Caco-2 (cell line): Measurements from ENCODE around the gene NFE2. TPM values are rescaled to one million over a fixed set of nuclear protein-coding genes. Genes with fewer than 3 reads are reported as not detected.

Experiments
- BruUV-seq: library from RNA; stranded (reverse); fragments of 400-500 nt; replicated peaks from 2 replicates; lab custom pipeline; 2021; lab: Mats Ljungman, UMichigan
- CTCF ChIA-PET: fragments of 300-600 bp; sonication (Branson Sonifier 250); formaldehyde crosslinking; loops from one replicate; lab custom pipeline; 2022; ENCODE audit warnings: antibody characterized with exemption; lab: Charles Lee
- POLR2A ChIA-PET: fragments of 300-600 bp; sonication (Branson Sonifier 250); formaldehyde crosslinking; loops from one replicate; lab custom pipeline; 2022; ENCODE audit warnings: antibody characterized with exemption; lab: Charles Lee
- DNase-seq, 2 experiments: peaks; one replicate each; pipeline versions ENCODE4 v3.0.0 to v3.0.0-alpha.2; 2020 to 2022
- H3K27me3 ChIP-seq: replicated peaks from 2 replicates; pipeline ENCODE4 v1.6.0; 2011; ENCODE audit warnings: low read length; ENCODE audit not compliant: control insufficient read depth, insufficient read depth
- H3K36me3 ChIP-seq: 2 replicates; pipeline ENCODE4 v1.5.1; 2011; ENCODE audit warnings: low read length; ENCODE audit not compliant: control insufficient read depth, insufficient read depth
- H3K4me1 ChIP-seq: fragments of 250-450 bp; sonication (Bioruptor Pico); 2 replicates; pipeline ENCODE4 v1.5.1; 2020; ENCODE audit warnings: mild to moderate bottlenecking
- H3K4me3 ChIP-seq: 2 replicates; pipeline ENCODE4 v1.5.1; 2011; ENCODE audit warnings: low read depth, mild to moderate bottlenecking, control low read depth, low read length
- H3K9me3 ChIP-seq: fragments of 250-450 bp; sonication (Bioruptor Pico); 2 replicates; pipeline ENCODE4 v1.5.1; 2020; ENCODE audit warnings: mild to moderate bottlenecking, moderate library complexity
- H3K27ac Mint-ChIP-seq: one replicate; pipeline ENCODE4 v1.8.0; 2022; ENCODE audit warnings: mixed read lengths; ENCODE audit not compliant: unreplicated experiment
- H3K27me3 Mint-ChIP-seq: one replicate; pipeline ENCODE4 v1.8.0; 2022; ENCODE audit warnings: mixed read lengths; ENCODE audit not compliant: insufficient read depth, unreplicated experiment
- H3K36me3 Mint-ChIP-seq: one replicate; pipeline ENCODE4 v1.8.0; 2022; ENCODE audit warnings: mild to moderate bottlenecking, mixed read lengths; ENCODE audit not compliant: insufficient read depth, unreplicated experiment
- H3K4me1 Mint-ChIP-seq: one replicate; pipeline ENCODE4 v1.8.0; 2022; ENCODE audit warnings: low read depth, mixed read lengths; ENCODE audit not compliant: unreplicated experiment
- H3K4me3 Mint-ChIP-seq: one replicate; pipeline ENCODE4 v1.8.0; 2022; ENCODE audit warnings: mild to moderate bottlenecking, moderate library complexity, mixed read lengths; ENCODE audit not compliant: unreplicated experiment
- H3K9me3 Mint-ChIP-seq: one replicate; pipeline ENCODE4 v1.8.0; 2022; ENCODE audit warnings: mixed read lengths; ENCODE audit not compliant: unreplicated experiment
- CTCF ChIP-seq, 2 experiments: fragments of 200-600 bp in 1 of 2; IDR thresholded peaks; 1 replicate in 1 of 2; 2 replicates in 1 of 2; pipeline versions ENCODE4 v1.5.1 to v1.8.0; 2011 to 2022; ENCODE audit warnings: antibody characterized with exemption in 1 of 2, control low read depth in 1 of 2, inconsistent platforms in 1 of 2, low read depth in 1 of 2, low read length in 1 of 2, mild to moderate bottlenecking in 1 of 2, moderate library complexity in 1 of 2; ENCODE audit not compliant: insufficient read depth in 1 of 2, severe bottlenecking in 1 of 2, unreplicated experiment in 1 of 2
- intact Hi-C: fragments of 100-400 bp; cut with micrococcal nuclease; formaldehyde crosslinking; loops from one replicate; pipeline ENCODE4 v1.10.0; 2022; ENCODE audit not compliant: unreplicated experiment
- total RNA-seq: library from RNA; stranded (reverse); gene quantifications from 2 replicates; pipeline ENCODE4 v1.2.3, GENCODE V29; 2022

NFE2 gene
- total RNA-seq, 1 experiment from 2014 or later = 6.2 TPM

DNA sequence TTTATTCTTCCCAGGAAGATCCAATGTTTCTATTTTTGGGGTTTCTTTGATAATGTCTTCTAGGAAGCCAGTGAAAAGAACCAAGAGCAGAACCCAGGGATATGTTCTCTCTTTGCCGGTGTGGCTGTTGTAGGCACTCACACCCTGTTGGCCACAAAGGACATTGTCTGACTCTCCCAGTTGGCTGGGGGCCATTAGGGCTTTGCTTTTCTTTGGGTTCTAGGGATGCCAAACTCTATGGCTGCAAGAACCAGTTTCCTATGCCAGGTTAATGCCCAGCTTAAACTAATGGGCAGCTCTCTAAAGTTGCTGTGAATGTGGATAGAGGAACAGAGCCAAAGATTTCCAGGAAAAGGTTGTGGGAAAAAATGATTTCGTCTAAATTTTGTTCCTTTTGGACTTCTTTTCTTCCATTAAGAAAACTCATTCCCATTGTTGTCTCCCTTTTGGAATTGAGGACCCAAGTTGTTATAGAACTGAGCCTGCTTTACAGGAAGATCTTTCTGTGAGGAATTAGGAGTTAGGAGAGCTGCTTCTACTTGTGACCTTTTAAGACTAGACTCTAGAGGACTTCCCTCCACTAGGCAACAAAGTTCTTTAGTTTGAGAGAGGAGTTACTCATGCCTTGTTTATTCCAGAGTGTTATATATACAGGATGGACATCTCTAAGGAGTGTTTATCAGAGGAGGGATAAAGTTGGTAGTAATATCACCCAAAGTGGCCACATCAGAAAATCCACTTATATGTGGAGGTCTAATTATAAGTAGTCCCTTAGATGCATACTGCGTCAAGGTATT, 37.2 kb upstream of the NFE2 start:
- DNase-seq = no peak
- Mint-ChIP-seq H3K27me3 (no peaks in the 10 kb centered on the region), H3K36me3 (peaks cover 49% of the 10 kb centered on the region), H3K9me3 (no peaks in the 10 kb centered on the region), H3K4me3 (no peak overlapping the region), H3K4me1 (peaks cover 31% of the 10 kb centered on the region), H3K27ac (no peak overlapping the region)
- Histone ChIP-seq H3K9me3 (peaks cover 9% of the 10 kb centered on the region; the same call in 1 of the 2 replicates), H3K4me1 (peaks cover 38% of the 10 kb centered on the region), H3K4me3 (no peak overlapping the region), H3K36me3 (peaks cover 1% of the 10 kb centered on the region; the same call in 1 of the 2 replicates), H3K27me3 (no peaks in the 10 kb centered on the region)
- no TSS peak for BruUV-seq
- CTCF ChIA-PET = interaction anchor here (0.5 to 3.0 kb wide), 17 partner anchors 13 to 777 kb away, joined by 3 to 41 read pairs (median 4); partner anchors contain the start of genes CBX5, COPZ1, HNRNPA1 and HOXC10
- intact Hi-C loops = loop anchor here (1.0 to 5.0 kb wide), 4 partner anchors 21 to 59 kb away; partner anchors contain the start of gene NFE2
- POLR2A ChIA-PET = interaction anchor here (1.1 to 2.5 kb wide), 3 partner anchors 13 to 58 kb away, joined by 5 to 15 read pairs (median 6); partner anchors contain the start of genes CBX5, COPZ1 and HNRNPA1
- TF ChIP-seq CTCF (IDR thresholded peaks at IDR 0.05; ENCODE audit: insufficient read depth in 1 of 2, low read depth in 1 of 2, low read length in 1 of 2, severe bottlenecking in 1 of 2, unreplicated experiment in 1 of 2) = no peak

- POLR2A ChIA-PET = interaction anchor here (1.1 to 2.5 kb wide), 3 partner anchors 12 to 57 kb away, joined by 5 to 15 read pairs (median 6); partner anchors contain the start of genes CBX5, COPZ1 and HNRNPA1
- TF ChIP-seq CTCF (IDR thresholded peaks at IDR 0.05; ENCODE audit: insufficient read depth in 1 of 2, low read depth in 1 of 2, low read length in 1 of 2, severe bottlenecking in 1 of 2, unreplicated experiment in 1 of 2) = peak in 1 of 2 experiments; percentile 6
- Mint-ChIP-seq H3K27ac (no peak overlapping the region), H3K4me3 (no peak overlapping the region), H3K36me3 (peaks cover 42% of the 10 kb centered on the region), H3K27me3 (no peaks in the 10 kb centered on the region), H3K4me1 (peaks cover 31% of the 10 kb centered on the region), H3K9me3 (no peaks in the 10 kb centered on the region)
- peak in 1 of 2 experiments; percentile 55 for DNase-seq
- H3K4me1 ChIP-seq = peaks cover 38% of the 10 kb centered on the region
- peaks cover 1% of the 10 kb centered on the region; the same call in 1 of the 2 replicates for H3K36me3 ChIP-seq
- CTCF ChIA-PET = interaction anchor here (0.5 to 3.0 kb wide), 21 partner anchors 12 to 777 kb away, joined by 3 to 41 read pairs (median 4); partner anchors contain the start of genes CBX5, COPZ1, HNRNPA1 and HOXC10
- H3K9me3 ChIP-seq = peaks cover 9% of the 10 kb centered on the region; the same call in 1 of the 2 replicates
- H3K27me3 ChIP-seq = no peaks in the 10 kb centered on the region
- TSS peak; percentile 18 for BruUV-seq
- H3K4me3 ChIP-seq = no peak overlapping the region
- intact Hi-C loops = loop anchor here (1.0 to 5.0 kb wide), 4 partner anchors 22 to 58 kb away; partner anchors contain the start of gene NFE2
These were observed 36.5 kb upstream of the NFE2 start for GRCh38 chr12:54337280-54337842.
